Hippocampal formation (tissue), 2 donors: ENCODE results near the gene PTBP3.

Source experiments
- DNase-seq, 2 donors: peaks; one replicate each; lab custom pipeline; 2025; lab: John Stamatoyannopoulos, UW

Gene PTBP3

GRCh38 chr9:112169368-112169767, 164.1 kb downstream of the PTBP3 start:
- no peak for DNase-seq

GRCh38 chr9:112168197-112168596, 165.2 kb downstream of the PTBP3 start:
- DNase-seq = no peak
